ENCODE results near the gene DMGDH.

GRCh38 chr5:79055017-79055416, 14.5 kb downstream of the DMGDH start:
- TF ChIP-seq CTCF (IDR thresholded peaks at IDR 0.05) (no peak), EZH2 (IDR thresholded peaks at IDR 0.05) (no peak), EZH2phosphoT487 (IDR thresholded peaks at IDR 0.05) (no peak)

Data from neural progenitor cell (in vitro differentiated cells).